AG10803 (cell line): Measurements from ENCODE around the gene DDX46.

Source experiments
- DNase-seq: peaks from one replicate; pipeline ENCODE4 v3.0.0; 2010; ENCODE audit warnings: low read depth
- H3K4me3 ChIP-seq: 2 replicates; pipeline ENCODE4 v1.5.1; 2011; ENCODE audit warnings: mild to moderate bottlenecking, low read length, control low read depth
- CTCF ChIP-seq: conservative IDR thresholded peaks from 2 replicates; pipeline ENCODE4 v1.5.1; 2011; ENCODE audit warnings: mild to moderate bottlenecking, low read length, control low read depth, inconsistent platforms

DDX46 gene

GRCh38 chr5:134803821-134804220, 45.2 kb downstream of the DDX46 start:
- no peak for DNase-seq
- no peak for TF ChIP-seq CTCF
- no peak overlapping the region for H3K4me3 ChIP-seq

DNA sequence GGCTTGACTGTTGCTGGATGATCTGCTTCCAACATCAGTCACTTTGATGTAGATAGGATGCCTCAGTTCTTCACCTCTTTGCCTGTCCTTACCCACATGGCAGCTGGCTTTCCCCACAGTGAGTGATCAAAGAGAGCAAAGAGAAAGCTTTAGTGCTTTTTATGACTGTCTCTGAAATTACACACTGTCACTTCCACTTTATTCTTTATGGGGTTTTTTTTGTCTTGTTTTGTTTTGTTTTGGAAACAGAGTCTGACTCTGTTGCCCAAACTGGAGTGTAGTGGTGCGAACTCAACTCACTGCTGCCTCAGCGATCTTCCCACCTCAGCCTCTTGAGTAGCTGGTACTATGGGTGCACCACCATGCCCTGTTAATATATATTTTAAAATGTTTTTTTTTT, 54.8 kb downstream of the DDX46 start:
- no peak for DNase-seq
- no peak for TF ChIP-seq CTCF
- no peak overlapping the region for H3K4me3 ChIP-seq

GRCh38 chr5:134813827-134814226, 55.2 kb downstream of the DDX46 start:
- no peak for TF ChIP-seq CTCF
- H3K4me3 ChIP-seq = no peak overlapping the region
- no peak for DNase-seq

DNA sequence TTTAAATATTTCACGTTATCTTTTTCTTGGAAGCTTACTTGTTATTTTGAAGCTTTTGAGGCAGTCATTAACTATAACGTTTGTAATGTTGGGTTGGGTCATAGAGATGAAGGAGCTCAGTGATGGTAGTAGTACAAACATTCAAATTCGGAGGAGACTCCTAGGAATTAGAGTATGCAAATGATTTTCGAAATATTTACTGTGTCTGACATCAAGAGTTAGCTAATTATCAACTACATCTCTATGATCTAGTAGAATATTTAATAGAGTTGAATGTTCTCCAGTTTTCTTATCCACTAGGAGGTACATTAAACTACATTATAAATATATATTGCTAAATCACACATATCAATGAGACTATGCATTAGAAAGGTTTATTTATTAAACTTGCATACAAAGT, 58.4 kb downstream of the DDX46 start:
- H3K4me3 ChIP-seq = no peak overlapping the region
- TF ChIP-seq CTCF = no peak
- DNase-seq = no peak

GRCh38 chr5:134818776-134819175, 60.2 kb downstream of the DDX46 start:
- no peak for DNase-seq
- TF ChIP-seq CTCF = no peak
- H3K4me3 ChIP-seq = no peak overlapping the region

GRCh38 chr5:134819407-134819963, 60.9 kb downstream of the DDX46 start:
- no peak overlapping the region for H3K4me3 ChIP-seq
- TF ChIP-seq CTCF = no peak
- DNase-seq = no peak

DNA sequence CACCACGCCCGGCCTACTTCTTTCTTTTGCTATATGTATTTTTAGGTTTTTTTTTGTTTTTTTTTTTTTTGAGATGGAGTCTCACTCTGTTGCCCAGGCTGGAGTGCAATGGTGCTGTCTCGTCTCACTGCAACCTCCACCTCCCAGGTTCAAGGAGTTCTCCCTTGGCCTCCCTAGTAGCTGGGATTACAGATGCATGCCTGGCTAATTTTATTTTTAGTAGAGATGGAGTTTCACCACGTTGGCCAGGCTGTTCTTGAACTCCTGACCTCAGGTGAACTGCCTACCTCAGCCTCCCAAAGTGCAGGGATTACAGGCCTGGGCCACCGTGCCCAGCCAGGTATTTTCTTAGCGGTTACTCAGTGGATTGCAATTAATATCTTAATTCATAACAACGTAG, 63.3 kb downstream of the DDX46 start:
- no peak for DNase-seq
- H3K4me3 ChIP-seq = no peak overlapping the region
- no peak for TF ChIP-seq CTCF
